Right lobe of liver (tissue), 4 donors: Measurements from ENCODE around the gene FRS2.

ENCODE experiments used
- CTCF ChIP-seq, 4 donors: fragments of 200-600 bp in 3 of 4; fragments of 450-650 bp in 1 of 4; IDR thresholded peaks; one replicate each; pipeline versions ENCODE4 v1.5.1 to v1.8.0; 2016 to 2022; ENCODE audit warnings: antibody characterized with exemption in 4 of 4, mild to moderate bottlenecking in 2 of 4
- POLR2A ChIP-seq: fragments of 450-650 bp; IDR thresholded peaks from one replicate; pipeline ENCODE4 v1.6.1; 2017; ENCODE audit warnings: antibody characterized with exemption, mild to moderate bottlenecking
- donor health status: DM: no; HTN: no; CAD: no.
- donor health status: DM: no; HTN: no; CAD: no.
- donor health status: DM: no; HTN: yes; CAD: no.

GRCh38 chr12:69613351-69613750 is 143.2 kb downstream of the FRS2 start:
- TF ChIP-seq CTCF (IDR thresholded peaks at IDR 0.05) (no peak), POLR2A (no peak)
